Lower lobe of right lung (tissue), 2 donors: ENCODE results near the gene ARVCF. TPM values are rescaled to one million over a fixed set of nuclear protein-coding genes. Genes with fewer than 3 reads are reported as not detected.

ENCODE experiments used
- ATAC-seq, 2 donors: fragments of 200-7000 bp; cut with Tn5 transposase; one replicate each; pipeline ENCODE4 v1.9.1; 2020 to 2022; ENCODE audit warnings: mild to moderate bottlenecking in 2 of 2, moderate library complexity in 2 of 2
- DNase-seq: peaks from one replicate; pipeline ENCODE4 v3.0.0-alpha.2; 2020
- H3K27ac ChIP-seq: fragments of 200-600 bp; one replicate; pipeline ENCODE4 v1.8.0; 2022
- H3K27me3 ChIP-seq: fragments of 200-600 bp; one replicate; pipeline ENCODE4 v1.8.0; 2022; ENCODE audit warnings: low read depth
- H3K36me3 ChIP-seq: fragments of 200-600 bp; one replicate; pipeline ENCODE4 v1.8.0; 2022; ENCODE audit warnings: mild to moderate bottlenecking
- H3K4me1 ChIP-seq: fragments of 200-600 bp; one replicate; pipeline ENCODE4 v1.8.0; 2022
- H3K4me3 ChIP-seq: fragments of 200-600 bp; one replicate; pipeline ENCODE4 v1.8.0; 2022; ENCODE audit warnings: mild to moderate bottlenecking
- H3K9me3 ChIP-seq: fragments of 200-600 bp; one replicate; pipeline ENCODE4 v1.8.0; 2022
- intact Hi-C: fragments of 100-400 bp; cut with DNase I; formaldehyde crosslinking; loops from one replicate; pipeline ENCODE4 v1.11.0; 2022
- total RNA-seq: library from RNA; stranded (reverse); fragmentation: NEBNext Ultra II Directional; extraction: Animal tissue kit (Norgen Biotek cat#: 25700); gene quantifications from one replicate; pipeline ENCODE4 v1.2.1, GENCODE V29; 2021
- TF ChIP-seq, protein P1 (sequence below): fragments of 200-600 bp; IDR thresholded peaks from one replicate; pipeline ENCODE4 v1.8.0; 2022; ENCODE audit warnings: antibody characterized with exemption, mild to moderate bottlenecking
- donor health status: DM: no; HTN: yes; CAD: no; lungs with severe emphysema.

The ARVCF gene
- total RNA-seq, 1 donor from 2014 or later = 16.8 TPM

DNA sequence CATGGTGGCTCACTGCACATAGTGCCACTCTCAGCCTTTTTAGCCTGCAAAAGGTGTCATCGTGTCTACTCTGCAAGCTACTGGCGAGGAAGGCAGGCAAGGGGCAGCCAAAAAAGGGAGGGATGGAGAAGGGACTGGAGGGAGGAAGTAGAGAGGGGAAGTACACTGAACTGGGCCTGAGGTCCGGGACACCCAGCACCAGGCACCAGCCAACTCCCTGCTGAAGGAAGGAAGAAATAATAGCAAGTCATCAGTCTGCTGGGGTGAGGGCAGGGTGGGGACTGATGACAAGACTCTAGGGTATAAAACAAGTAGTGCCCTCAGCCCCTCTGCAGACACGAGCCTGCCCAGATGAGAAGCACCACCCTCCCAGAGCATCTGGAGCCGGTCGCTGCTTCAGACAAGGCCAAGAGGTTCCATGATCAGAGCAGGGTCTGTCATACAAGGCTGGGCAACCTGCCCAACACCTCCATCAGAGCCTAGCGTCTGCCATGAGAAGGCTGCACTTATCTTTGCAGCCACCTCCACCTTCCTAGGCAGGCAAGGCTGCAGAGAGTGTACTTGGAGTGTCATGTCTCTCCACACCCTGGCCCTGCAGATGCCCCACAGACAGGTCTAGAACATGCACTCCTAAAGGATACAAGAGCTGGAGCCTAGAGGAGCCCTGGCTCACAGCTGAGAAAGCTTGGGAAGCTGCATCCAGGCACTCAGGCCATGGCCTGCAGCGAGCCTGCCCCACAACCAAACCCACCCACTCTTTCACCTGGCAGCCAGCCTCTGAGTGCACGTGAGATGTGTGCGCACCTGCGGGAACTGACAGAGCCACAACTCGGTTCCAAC lies 84.0 kb downstream of the ARVCF start:
- H3K4me3 ChIP-seq = no peak overlapping the region
- DNase-seq = peak; percentile 56
- ATAC-seq = peak; percentile 61 to 80
- H3K27me3 ChIP-seq = no peaks in the 10 kb centered on the region
- intact Hi-C loops = no loop called here
- no peaks in the 10 kb centered on the region for H3K9me3 ChIP-seq
- TF ChIP-seq, protein P1, sequence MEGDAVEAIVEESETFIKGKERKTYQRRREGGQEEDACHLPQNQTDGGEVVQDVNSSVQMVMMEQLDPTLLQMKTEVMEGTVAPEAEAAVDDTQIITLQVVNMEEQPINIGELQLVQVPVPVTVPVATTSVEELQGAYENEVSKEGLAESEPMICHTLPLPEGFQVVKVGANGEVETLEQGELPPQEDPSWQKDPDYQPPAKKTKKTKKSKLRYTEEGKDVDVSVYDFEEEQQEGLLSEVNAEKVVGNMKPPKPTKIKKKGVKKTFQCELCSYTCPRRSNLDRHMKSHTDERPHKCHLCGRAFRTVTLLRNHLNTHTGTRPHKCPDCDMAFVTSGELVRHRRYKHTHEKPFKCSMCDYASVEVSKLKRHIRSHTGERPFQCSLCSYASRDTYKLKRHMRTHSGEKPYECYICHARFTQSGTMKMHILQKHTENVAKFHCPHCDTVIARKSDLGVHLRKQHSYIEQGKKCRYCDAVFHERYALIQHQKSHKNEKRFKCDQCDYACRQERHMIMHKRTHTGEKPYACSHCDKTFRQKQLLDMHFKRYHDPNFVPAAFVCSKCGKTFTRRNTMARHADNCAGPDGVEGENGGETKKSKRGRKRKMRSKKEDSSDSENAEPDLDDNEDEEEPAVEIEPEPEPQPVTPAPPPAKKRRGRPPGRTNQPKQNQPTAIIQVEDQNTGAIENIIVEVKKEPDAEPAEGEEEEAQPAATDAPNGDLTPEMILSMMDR = no peak
- peak overlapping the region; percentile 21 for H3K27ac ChIP-seq
- peaks cover 14% of the 10 kb centered on the region for H3K36me3 ChIP-seq
- H3K4me1 ChIP-seq = peaks cover 14% of the 10 kb centered on the region

- Histone ChIP-seq H3K4me3 (no peak overlapping the region), H3K27me3 (no peaks in the 10 kb centered on the region), H3K9me3 (no peaks in the 10 kb centered on the region), H3K36me3 (peaks cover 14% of the 10 kb centered on the region), H3K4me1 (peaks cover 14% of the 10 kb centered on the region), H3K27ac (no peak overlapping the region)
- ATAC-seq (no peak), DNase-seq (peak; percentile 6)
- TF ChIP-seq, protein P1 = no peak
- intact Hi-C loops = no loop called here
Measured at GRCh38 chr22:19931514-19931913, 85.1 kb downstream of the ARVCF start.

DNA sequence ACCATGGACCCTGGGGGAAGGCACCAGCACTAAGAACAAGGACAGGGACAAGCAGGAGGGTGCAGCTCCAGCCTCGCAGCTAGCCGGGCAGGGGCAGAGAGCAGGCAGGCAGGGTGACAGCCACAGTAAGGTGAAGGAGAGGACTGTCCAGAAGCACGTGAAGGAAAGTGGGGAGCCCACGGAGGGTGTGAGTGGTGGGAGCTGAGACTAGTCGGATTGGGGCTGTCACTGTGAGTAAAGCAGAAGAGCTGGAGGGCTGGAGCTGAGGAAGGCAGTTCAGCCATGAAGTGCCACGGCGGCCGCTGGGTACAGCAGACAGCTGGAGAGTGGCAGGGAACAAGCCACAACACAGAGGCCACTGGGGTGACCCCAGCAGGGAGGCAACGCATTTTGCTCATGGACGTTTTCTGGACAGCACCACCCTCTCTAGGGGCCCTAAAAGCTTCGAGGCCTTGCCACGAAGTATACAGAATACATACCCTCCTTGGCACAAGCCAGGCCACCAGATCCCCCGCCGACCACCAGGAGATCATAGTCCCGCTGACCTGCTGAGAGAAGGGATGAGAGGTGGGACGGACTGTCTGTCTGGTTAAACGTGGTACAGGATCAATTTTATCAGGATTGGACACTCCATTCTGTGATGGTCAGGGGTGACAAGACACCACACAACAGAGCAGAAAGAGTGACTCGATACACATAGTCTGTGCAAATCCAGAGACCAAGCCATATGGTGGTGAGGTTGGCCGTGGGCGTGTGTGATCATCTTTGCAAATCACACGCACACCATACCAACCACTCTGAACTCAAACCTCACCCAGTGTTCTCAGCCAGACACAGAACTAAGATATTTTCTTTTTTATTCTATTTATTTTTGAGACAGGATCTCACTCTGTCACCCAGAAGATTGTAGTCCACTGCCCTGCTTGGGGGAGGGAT lies 85.8 kb downstream of the ARVCF start:
- Histone ChIP-seq H3K4me3 (no peak overlapping the region), H3K27me3 (no peaks in the 10 kb centered on the region), H3K36me3 (peaks cover 14% of the 10 kb centered on the region), H3K4me1 (peaks cover 14% of the 10 kb centered on the region), H3K9me3 (no peaks in the 10 kb centered on the region), H3K27ac (no peak overlapping the region)
- peak; percentile 32 for DNase-seq
- TF ChIP-seq, protein P1 = no peak
- intact Hi-C loops = no loop called here
- ATAC-seq = no peak

- DNase-seq (peak; percentile 39), ATAC-seq (no peak)
- Histone ChIP-seq H3K27ac (no peak overlapping the region), H3K4me1 (peaks cover 14% of the 10 kb centered on the region), H3K36me3 (peaks cover 14% of the 10 kb centered on the region), H3K27me3 (no peaks in the 10 kb centered on the region), H3K4me3 (no peak overlapping the region), H3K9me3 (no peaks in the 10 kb centered on the region)
- TF ChIP-seq, protein P1 = no peak
- intact Hi-C loops = no loop called here
Measured at GRCh38 chr22:19929586-19930550, 86.8 kb downstream of the ARVCF start.
